MM.1S (cell line): ENCODE results near the gene EDNRA.

Source experiments
- CTCF ChIP-seq: fragments of 300-600 bp; sonication (generic); IDR thresholded peaks from 2 replicates; pipeline ENCODE4 v1.5.1; 2016; ENCODE audit warnings: antibody characterized with exemption, low read length, mixed read lengths
- EZH2 ChIP-seq: fragments of 300-600 bp; sonication (generic); optimal IDR thresholded peaks from 2 replicates; pipeline ENCODE3; 2017; ENCODE audit warnings: low read depth, mild to moderate bottlenecking, antibody characterized with exemption, low read length, mixed read lengths
- EZH2phosphoT487 ChIP-seq: fragments of 300-600 bp; sonication (generic); IDR thresholded peaks from 2 replicates; pipeline ENCODE4 v1.6.1; 2018; ENCODE audit warnings: antibody characterized with exemption, low read length

- TF ChIP-seq CTCF = no peak
- TF ChIP-seq EZH2phosphoT487 = no peak
- TF ChIP-seq EZH2 = no peak
Observed at GRCh38 chr4:147518086-147518485, 37.2 kb downstream of the EDNRA start.
